Ramos (cell line): ENCODE results near the gene AFAP1.

Experiments used
- in situ Hi-C: fragments of 300-500 bp; cut with MboI; formaldehyde crosslinking; loops from one replicate; pipeline ENCODE4 v1.14.3; 2022; ENCODE audit warnings: low sequenced_read_pairs; ENCODE audit not compliant: unreplicated experiment

The AFAP1 gene

GRCh38 chr4:7899184-7899869, 40.3 kb downstream of the AFAP1 start:
- in situ Hi-C loops = no loop called here

- in situ Hi-C loops = no loop called here
Measured at GRCh38 chr4:7898385-7898784, 41.3 kb downstream of the AFAP1 start.

- in situ Hi-C loops = no loop called here
Measured at GRCh38 chr4:7897811-7898210, 41.9 kb downstream of the AFAP1 start.

GRCh38 chr4:7894677-7895181, 44.9 kb downstream of the AFAP1 start:
- in situ Hi-C loops = no loop called here

GRCh38 chr4:7894098-7894676, 45.5 kb downstream of the AFAP1 start:
- in situ Hi-C loops = no loop called here

- in situ Hi-C loops = no loop called here
Measured at GRCh38 chr4:7893539-7893938, 46.1 kb downstream of the AFAP1 start.

- in situ Hi-C loops = no loop called here
Measured at GRCh38 chr4:7892212-7893019, 47.2 kb downstream of the AFAP1 start.

- in situ Hi-C loops = no loop called here
Measured at GRCh38 chr4:7890635-7891393, 48.8 kb downstream of the AFAP1 start.

- in situ Hi-C loops = no loop called here
Measured at GRCh38 chr4:7887436-7887835, 52.2 kb downstream of the AFAP1 start.

GRCh38 chr4:7886007-7886973, 53.4 kb downstream of the AFAP1 start:
- in situ Hi-C loops = no loop called here

- in situ Hi-C loops = no loop called here
Measured at GRCh38 chr4:7885216-7886006, 54.2 kb downstream of the AFAP1 start.

- in situ Hi-C loops = no loop called here
Measured at GRCh38 chr4:7880683-7881082, 59.0 kb downstream of the AFAP1 start.

- in situ Hi-C loops = no loop called here
Measured at GRCh38 chr4:7879127-7879526, 60.5 kb downstream of the AFAP1 start.

GRCh38 chr4:7878323-7878722, 61.3 kb downstream of the AFAP1 start:
- in situ Hi-C loops = no loop called here

GRCh38 chr4:7877176-7877575, 62.5 kb downstream of the AFAP1 start:
- in situ Hi-C loops = no loop called here

GRCh38 chr4:7876201-7876875, 63.3 kb downstream of the AFAP1 start:
- in situ Hi-C loops = no loop called here

GRCh38 chr4:7874838-7875237, 64.8 kb downstream of the AFAP1 start:
- in situ Hi-C loops = no loop called here

- in situ Hi-C loops = no loop called here
Measured at GRCh38 chr4:7873881-7874280, 65.8 kb downstream of the AFAP1 start.
